Measurements from ENCODE around the gene LLPH.
A peak's percentile ranks its signal among the peaks of the same experiment; 100 is the strongest.

Gene LLPH

GRCh38 chr12:66141299-66141698 lies 10.7 kb upstream of the LLPH start:
- DNase-seq, result no peak

GRCh38 chr12:66140731-66141130 lies 10.2 kb upstream of the LLPH start:
- DNase-seq, result no peak

GRCh38 chr12:66139328-66139727 lies 8.8 kb upstream of the LLPH start:
- no peak for DNase-seq

- no peak for DNase-seq
Measured at GRCh38 chr12:66137937-66138336, 7.4 kb upstream of the LLPH start.

- no peak for DNase-seq
Measured at GRCh38 chr12:66132408-66132807, 1.9 kb upstream of the LLPH start.

- no peak for DNase-seq
Measured at GRCh38 chr12:66131067-66131688, 628 bp upstream of the LLPH start.

- no peak for DNase-seq
Measured at GRCh38 chr12:66129934-66130266, 650 bp downstream of the LLPH start.

GRCh38 chr12:66127650-66128049 lies 2.9 kb downstream of the LLPH start:
- DNase-seq, result no peak

GRCh38 chr12:66120477-66120876 lies 10.1 kb downstream of the LLPH start:
- no peak for DNase-seq

- DNase-seq, result no peak
Measured at GRCh38 chr12:66119870-66120241, 10.7 kb downstream of the LLPH start.

- DNase-seq, result no peak
Measured at GRCh38 chr12:66119229-66119869, 11.2 kb downstream of the LLPH start.

GRCh38 chr12:66118240-66118891 lies 12.2 kb downstream of the LLPH start:
- no peak for DNase-seq

GRCh38 chr12:66117242-66117641 lies 13.3 kb downstream of the LLPH start:
- no peak for DNase-seq

- no peak for DNase-seq
Measured at GRCh38 chr12:66115071-66115600, 15.4 kb downstream of the LLPH start.

- DNase-seq, result no peak
Measured at GRCh38 chr12:66113471-66113870, 17.1 kb downstream of the LLPH start.

- DNase-seq, result no peak
Measured at GRCh38 chr12:66111605-66112004, 18.9 kb downstream of the LLPH start.

GRCh38 chr12:66109056-66109455 lies 21.5 kb downstream of the LLPH start:
- DNase-seq, result no peak

GRCh38 chr12:66108386-66108785 lies 22.2 kb downstream of the LLPH start:
- DNase-seq, result no peak

- DNase-seq, result peak; percentile 55
Measured at GRCh38 chr12:66107451-66107915, 23.1 kb downstream of the LLPH start.

- no peak for DNase-seq
Measured at GRCh38 chr12:66103016-66103913, 27.3 kb downstream of the LLPH start.

- DNase-seq, result no peak
Measured at GRCh38 chr12:66092559-66093269, 37.8 kb downstream of the LLPH start.

- DNase-seq, result no peak
Measured at GRCh38 chr12:66090157-66090556, 40.4 kb downstream of the LLPH start.

Measured in activated CD8-positive, alpha-beta memory T cell treated with anti-CD3 and anti-CD28 coated beads, Interleukin-2, amount 50 U/mL, for 48 hours (primary cell).